DOHH2 (cell line): ENCODE results near the gene HIPK4.
"Not testable (repeated sequence)": the region's sequence is repeated elsewhere in the genome, so short reads cannot be mapped to it uniquely, and the experiment has no call there.

Source experiments
- H3F3A ChIP-seq: fragments of 200-600 bp; sonication (generic), shearing (Covaris generic); 2 replicates; pipeline ENCODE4 v1.6.0; 2016; ENCODE audit warnings: antibody characterized with exemption, mild to moderate bottlenecking; ENCODE audit not compliant: control insufficient read depth, insufficient read depth
- H3K27ac ChIP-seq: fragments of 200-600 bp; sonication (generic); 2 replicates; pipeline ENCODE4 v1.5.1; 2014; ENCODE audit warnings: low read depth, mild to moderate bottlenecking, low read length, moderate library complexity
- H3K27me3 ChIP-seq: fragments of 200-600 bp; sonication (generic); 2 replicates; pipeline ENCODE4 v1.6.1; 2014; ENCODE audit warnings: mild to moderate bottlenecking, low read length, mixed read lengths; ENCODE audit not compliant: control insufficient read depth
- H3K36me3 ChIP-seq: fragments of 200-600 bp; sonication (generic); 2 replicates; pipeline ENCODE4 v1.6.1; 2014; ENCODE audit warnings: mild to moderate bottlenecking, low read length, moderate library complexity, mixed read lengths; ENCODE audit not compliant: control insufficient read depth
- H3K4me1 ChIP-seq: fragments of 200-600 bp; sonication (generic); 2 replicates; pipeline ENCODE4 v1.6.1; 2014; ENCODE audit warnings: mild to moderate bottlenecking, low read length, mixed read lengths; ENCODE audit not compliant: control insufficient read depth
- H3K4me2 ChIP-seq: fragments of 200-600 bp; sonication (generic); 2 replicates; pipeline ENCODE4 v1.6.0; 2014; ENCODE audit warnings: mild to moderate bottlenecking, low read length, moderate library complexity
- H3K4me3 ChIP-seq: fragments of 200-600 bp; sonication (generic); 2 replicates; pipeline ENCODE4 v1.5.1; 2014; ENCODE audit warnings: mild to moderate bottlenecking, low read length, mixed read lengths
- H3K79me2 ChIP-seq: fragments of 200-600 bp; sonication (generic); 2 replicates; pipeline ENCODE4 v1.6.1; 2014; ENCODE audit warnings: mild to moderate bottlenecking, low read length, mixed read lengths; ENCODE audit not compliant: control insufficient read depth
- H3K9me2 ChIP-seq: fragments of 200-600 bp; sonication (generic); replicated peaks from 2 replicates; pipeline ENCODE4 v1.6.1; 2014; ENCODE audit warnings: mild to moderate bottlenecking, low read length, mixed read lengths; ENCODE audit not compliant: control insufficient read depth
- H3K9me3 ChIP-seq: fragments of 200-600 bp; sonication (generic); 2 replicates; pipeline ENCODE4 v1.6.1; 2014; ENCODE audit warnings: antibody characterized with exemption, low read length, mixed read lengths; ENCODE audit not compliant: control insufficient read depth, insufficient read depth
- H4K20me1 ChIP-seq: fragments of 200-600 bp; sonication (generic); 2 replicates; pipeline ENCODE4 v1.6.0; 2014; ENCODE audit warnings: low read depth, mild to moderate bottlenecking, antibody characterized with exemption, low read length, moderate library complexity; ENCODE audit not compliant: control insufficient read depth, insufficient read depth
- CTCF ChIP-seq: fragments of 200-600 bp; sonication (generic); IDR thresholded peaks from one replicate; pipeline ENCODE4 v1.5.1; 2014; ENCODE audit warnings: antibody characterized with exemption, mild to moderate bottlenecking, low read depth, low read length; ENCODE audit not compliant: poor library complexity, severe bottlenecking
- EZH2phosphoT487 ChIP-seq: fragments of 200-600 bp; sonication (generic); IDR thresholded peaks from 2 replicates; pipeline ENCODE4 v1.6.1; 2017; ENCODE audit warnings: borderline replicate concordance, mild to moderate bottlenecking, antibody characterized with exemption, low read length, moderate library complexity, mixed read lengths

The HIPK4 gene

DNA sequence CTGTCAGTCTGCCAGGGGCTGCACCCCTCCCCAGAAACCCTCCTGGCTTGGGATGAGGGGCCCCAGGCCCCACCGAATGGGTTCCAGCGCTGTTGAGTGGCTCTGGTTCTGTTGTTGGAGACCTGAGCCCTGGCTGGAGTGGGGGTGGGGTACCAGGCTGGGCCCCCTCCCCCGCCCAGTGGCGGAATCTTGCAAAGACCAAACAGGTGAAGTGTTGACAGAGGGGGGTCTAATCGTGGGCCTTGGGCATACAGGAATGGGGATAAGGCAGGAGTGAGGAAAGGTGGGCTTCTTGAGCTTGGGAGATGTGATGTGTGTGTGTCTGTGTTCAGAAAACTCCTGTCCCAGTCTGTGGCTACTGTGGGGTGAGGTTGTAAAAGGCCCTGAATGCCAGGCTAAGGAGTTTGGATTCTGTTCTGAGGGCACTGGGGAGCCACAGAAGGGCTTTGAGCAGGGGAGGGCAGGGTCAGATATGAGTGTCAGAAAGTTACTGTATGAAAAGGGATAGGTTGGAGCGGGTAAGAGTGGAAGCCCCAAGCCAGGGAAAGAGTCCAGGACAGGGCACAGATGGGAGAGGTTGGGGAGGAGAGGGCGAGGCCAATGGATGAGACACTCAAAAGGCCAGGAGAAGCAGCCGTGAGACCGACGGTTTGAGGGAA, at the start of gene HIPK4:
TSS of gene HIPK4 (minus strand) at position 98 of the 659 bp plus-strand sequence. CDS start 279 bp downstream, outside the sequence.
- no peaks in the 10 kb centered on the region for H3K9me3 ChIP-seq
- H3K9me2 ChIP-seq, result no peaks in the 10 kb centered on the region
- H4K20me1 ChIP-seq, result no peaks in the 10 kb centered on the region
- no peak within 1 kb of the TSS for H3K27ac ChIP-seq
- no peaks in the 10 kb centered on the region for H3K27me3 ChIP-seq
- no peaks in the 10 kb centered on the region for H3K4me1 ChIP-seq
- no peaks in the 10 kb centered on the region for H3K36me3 ChIP-seq
- no peaks in the 10 kb centered on the region for H3F3A ChIP-seq
- H3K79me2 ChIP-seq, result no peaks in the 10 kb centered on the region
- no peak within 1 kb of the TSS for H3K4me3 ChIP-seq
- H3K4me2 ChIP-seq, result no peak within 1 kb of the TSS
- TF ChIP-seq EZH2phosphoT487, result no peak
- no peak for TF ChIP-seq CTCF

- Histone ChIP-seq H3K9me3 (no peaks in the 10 kb centered on the region), H3K9me2 (no peaks in the 10 kb centered on the region), H3K36me3 (peaks cover 26% of the 10 kb centered on the region), H4K20me1 (no peaks in the 10 kb centered on the region), H3K4me2 (no peak overlapping the region), H3K4me3 (no peak overlapping the region), H3K79me2 (peaks cover 28% of the 10 kb centered on the region), H3K27ac (no peak overlapping the region), H3K4me1 (peaks cover 45% of the 10 kb centered on the region), H3F3A (peaks cover 8% of the 10 kb centered on the region), H3K27me3 (no peaks in the 10 kb centered on the region; the same call in 1 of the 2 replicates)
- no peak for TF ChIP-seq CTCF
- TF ChIP-seq EZH2phosphoT487, result no peak
These were observed 48.3 kb upstream of the HIPK4 start for GRCh38 chr19:40438284-40438683.

DNA sequence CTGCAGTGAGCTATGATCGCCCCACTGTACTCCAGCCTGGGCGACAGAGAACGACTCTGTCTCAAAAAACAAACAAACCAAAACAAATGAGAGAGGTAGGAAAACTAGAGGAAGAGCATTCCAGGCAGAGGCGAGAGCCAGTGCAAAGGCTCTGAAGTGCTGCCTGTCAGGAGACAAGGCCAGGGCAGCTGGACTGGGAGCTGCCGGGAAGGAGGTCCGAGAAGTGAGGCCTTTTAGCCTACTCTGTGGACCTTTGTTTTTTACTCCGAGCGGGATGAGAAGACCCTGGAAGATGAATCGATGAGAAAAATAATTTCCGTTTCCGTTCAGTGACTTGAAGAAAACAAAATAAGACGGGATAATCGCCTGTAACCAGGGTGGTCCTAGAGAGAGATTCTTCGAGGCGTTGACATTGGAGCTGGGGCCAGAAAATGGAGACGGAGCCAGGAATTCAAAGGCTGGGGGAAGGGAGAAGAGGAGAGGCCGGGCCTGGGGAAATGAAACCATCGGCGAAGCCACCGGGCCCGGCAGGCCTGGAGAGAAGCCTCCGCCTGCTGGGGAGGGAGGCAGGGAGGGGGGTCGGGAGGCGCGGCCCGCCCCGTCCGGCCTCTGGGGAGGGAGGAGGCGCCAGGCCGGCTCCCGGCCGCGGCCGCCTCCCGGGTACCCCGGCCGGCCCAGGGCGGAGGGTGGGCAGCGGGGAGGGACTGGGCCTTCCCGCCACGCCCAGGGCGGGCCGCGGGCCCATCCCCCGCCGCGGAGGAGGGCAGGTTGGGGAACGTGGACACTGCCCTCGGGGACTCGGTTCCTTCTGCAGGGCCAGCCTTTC, 43.6 kb upstream of the HIPK4 start:
- Histone ChIP-seq H3K36me3 (no peaks in the 10 kb centered on the region), H3K9me2 (no peaks in the 10 kb centered on the region), H3F3A (peaks cover 11% of the 10 kb centered on the region), H3K4me2 (peak overlapping the region; percentile 93), H3K4me3 (peak overlapping the region; percentile 77), H3K9me3 (no peaks in the 10 kb centered on the region), H4K20me1 (no peaks in the 10 kb centered on the region), H3K27me3 (no peaks in the 10 kb centered on the region; the same call in 1 of the 2 replicates), H3K4me1 (peaks cover 35% of the 10 kb centered on the region), H3K79me2 (no peaks in the 10 kb centered on the region), H3K27ac (peak overlapping the region; percentile 88)
- TF ChIP-seq EZH2phosphoT487 (no peak), CTCF (no peak)

- not testable (repeated sequence) for H3K79me2 ChIP-seq, H4K20me1 ChIP-seq, H3K27me3 ChIP-seq, H3K4me3 ChIP-seq, H3K36me3 ChIP-seq, H3K27ac ChIP-seq, H3K9me3 ChIP-seq, H3K9me2 ChIP-seq
- Histone ChIP-seq H3K4me2 (peak overlapping the region; percentile 93; the same call in 1 of the 2 replicates), H3K4me1 (peaks cover 35% of the 10 kb centered on the region), H3F3A (peaks cover 11% of the 10 kb centered on the region)
These were observed 42.8 kb upstream of the HIPK4 start for GRCh38 chr19:40432760-40433159.
